HG02938 (cell line): Measurements from ENCODE around the gene NTNG1.
"Not testable (repeated sequence)": the region's sequence is repeated elsewhere in the genome, so short reads cannot be mapped to it uniquely, and the experiment has no call there.

Source experiments
- ATAC-seq: cut with Tn5 transposase; IDR thresholded peaks from one replicate; pipeline ENCODE4 v1.9.1; 2021; ENCODE audit warnings: mild to moderate bottlenecking, moderate library complexity; ENCODE audit not compliant: unreplicated experiment

NTNG1 gene

GRCh38 chr1:107142140-107142542 is 1.3 kb downstream of the NTNG1 start:
- ATAC-seq, result no peak

GRCh38 chr1:107142666-107143065 is 1.8 kb downstream of the NTNG1 start:
- no peak for ATAC-seq

GRCh38 chr1:107145637-107146036 is 4.8 kb downstream of the NTNG1 start:
- ATAC-seq, result no peak

GRCh38 chr1:107147843-107148242 is 7.0 kb downstream of the NTNG1 start:
- no peak for ATAC-seq

GRCh38 chr1:107149946-107150345 is 9.1 kb downstream of the NTNG1 start:
- no peak for ATAC-seq

GRCh38 chr1:107151295-107151694 is 10.5 kb downstream of the NTNG1 start:
- ATAC-seq, result no peak

- no peak for ATAC-seq
Observed at GRCh38 chr1:107152395-107152794, 11.6 kb downstream of the NTNG1 start.

GRCh38 chr1:107153014-107153413 is 12.2 kb downstream of the NTNG1 start:
- ATAC-seq, result no peak

- ATAC-seq, result no peak
Observed at GRCh38 chr1:107158496-107158895, 17.7 kb downstream of the NTNG1 start.

GRCh38 chr1:107158991-107159390 is 18.2 kb downstream of the NTNG1 start:
- ATAC-seq, result no peak

- no peak for ATAC-seq
Observed at GRCh38 chr1:107162745-107163144, 21.9 kb downstream of the NTNG1 start.

GRCh38 chr1:107164901-107165300 is 24.1 kb downstream of the NTNG1 start:
- ATAC-seq, result not testable (repeated sequence)

GRCh38 chr1:107169615-107170014 is 28.8 kb downstream of the NTNG1 start:
- no peak for ATAC-seq

- ATAC-seq, result no peak
Observed at GRCh38 chr1:107171333-107171732, 30.5 kb downstream of the NTNG1 start.

- no peak for ATAC-seq
Observed at GRCh38 chr1:107172450-107173170, 31.8 kb downstream of the NTNG1 start.

- ATAC-seq, result no peak
Observed at GRCh38 chr1:107175102-107175909, 34.5 kb downstream of the NTNG1 start.

GRCh38 chr1:107181253-107181969 is 40.6 kb downstream of the NTNG1 start:
- ATAC-seq, result no peak

- ATAC-seq, result no peak
Observed at GRCh38 chr1:107183011-107183410, 42.2 kb downstream of the NTNG1 start.

GRCh38 chr1:107184888-107185287 is 44.0 kb downstream of the NTNG1 start:
- ATAC-seq, result no peak

GRCh38 chr1:107187399-107187798 is 46.6 kb downstream of the NTNG1 start:
- no peak for ATAC-seq

GRCh38 chr1:107188160-107188559 is 47.3 kb downstream of the NTNG1 start:
- no peak for ATAC-seq

GRCh38 chr1:107194380-107194779 is 53.5 kb downstream of the NTNG1 start:
- no peak for ATAC-seq
